ENCODE results near the gene PTS. TPM values are rescaled to one million over a fixed set of nuclear protein-coding genes. Genes with fewer than 3 reads are reported as not detected.

Gene PTS
- total RNA-seq (2011; cell fraction: chromatin; rRNA removed; ENCODE audit: low replicate concordance), result 29.6 and 90.6 TPM in 2 replicates
- 18.8 and 24.5 TPM in 2 replicates for total RNA-seq (2011; cell fraction: nucleolus; rRNA removed)
- total RNA-seq (2011; cell fraction: nucleoplasm; rRNA removed), result 44.4 and 73.2 TPM in 2 replicates
- 36.5 and 41.1 TPM in 2 replicates for total RNA-seq (2014; rRNA removed)
- 40.3 and 43.0 TPM in 2 replicates for total RNA-seq (2014; rRNA removed; fragmentation: Illumina TruSeq; extraction: Trizol)
- total RNA-seq (2015; rRNA removed; fragmentation: Illumina TruSeq; extraction: Trizol), result 28.8 and 31.6 TPM in 2 replicates
- 31.9 and 38.2 TPM in 2 replicates for total RNA-seq (2021)
- 30.3 and 42.1 TPM in 2 replicates for polyA plus RNA-seq (2011; rRNA removed)
- 11.6 and 22.2 TPM in 2 replicates for polyA plus RNA-seq (2011; cell fraction: cytosol; rRNA removed)
- 27.5 and 32.6 TPM in 2 replicates for polyA plus RNA-seq (2011; cell fraction: nucleus; rRNA removed)
- 18.6 and 33.9 TPM in 2 replicates for polyA plus RNA-seq (2012)
- polyA plus RNA-seq (2014; fragmentation: Illumina TruSeq; extraction: Trizol), result 27.1 and 29.8 TPM in 2 replicates
- polyA plus RNA-seq (2014; fragmentation: Nextera tagmentation; extraction: Ambion mirVana), result 10 to 100 TPM; 70.4 to 72.7 TPM
- 51.9 and 58.9 TPM in 2 replicates for polyA plus RNA-seq (2014; rRNA removed)
- polyA minus RNA-seq (2011; rRNA and poly(A)+ RNA removed), result 19.8 and 26.8 TPM in 2 replicates
- polyA minus RNA-seq (2011; cell fraction: cytosol; rRNA and poly(A)+ RNA removed), result 6.4 and 9.6 TPM in 2 replicates
- 14.0 and 19.3 TPM in 2 replicates for polyA minus RNA-seq (2011; cell fraction: nucleus; rRNA and poly(A)+ RNA removed)
- Bru-seq, nascent RNA, result percentile 92 among the genes with signal in this experiment
- BruChase-seq, experiment 1, labeled RNA remaining after a 2-hour chase, result percentile 85 among the genes with signal in this experiment
- percentile 84 among the genes with signal in this experiment for BruChase-seq, experiment 2, labeled RNA remaining after a 6-hour chase
- long read RNA-seq, experiment 1, transcript PTS-207 (5 exons, 846 nt), result minor isoform, 8 of 74 reads
- long read RNA-seq, experiment 1, transcript PTS-201 (6 exons, 935 nt), result major isoform, 52 of 74 reads
- long read RNA-seq, experiment 1, partial matches to known transcripts, result 2 of 74 reads
- long read RNA-seq, experiment 1, other reads (novel, unspliced or antisense), result 11 of 74 reads
- long read RNA-seq, experiment 2, transcript PTS-201 (6 exons, 935 nt), result major isoform, 12 of 25 reads
- long read RNA-seq, experiment 2, partial matches to known transcripts, result 2 of 25 reads
- long read RNA-seq, experiment 2, other reads (novel, unspliced or antisense), result 8 of 25 reads
- long read RNA-seq, experiment 3, transcript PTS-201 (6 exons, 935 nt), result major isoform, 38 of 46 reads
- long read RNA-seq, experiment 3, transcript PTS-207 (5 exons, 846 nt), result minor isoform, 5 of 46 reads
- long read RNA-seq, experiment 3, partial matches to known transcripts, result 0 of 46 reads
- long read RNA-seq, experiment 3, other reads (novel, unspliced or antisense), result 3 of 46 reads

GRCh38 chr11:112226062-112226830, at the start of gene PTS:
Gene PTS, plus strand, starts transcription at chr11:112226428. Its CDS starts 16 bp downstream, at chr11:112226444.
- ChIA-PET POLR2A (interaction anchor here (0.6 to 1.1 kb wide), 4 partner anchors 11 to 62 kb away, joined by 3 to 4 read pairs (median 3); no protein-coding TSS in a partner anchor), CTCF (ENCODE audit: low intra/inter-chr PET ratio) (interaction anchor here (1.5 kb wide), 1 partner anchor 52 kb away, joined by 3 read pairs; no protein-coding TSS in a partner anchor)
- in situ Hi-C loops (cut with MboI), result loop anchor here (10.0 kb wide), 2 partner anchors 329 to 621 kb away; partner anchors contain the start of gene SIK2
- WGBS (ENCODE audit: insufficient coverage, low coverage, missing lambda C conversion rate), result 1% methylated on average over 43 of the region's 70 CpGs
- peaks cover 26% of the 10 kb centered on the region for H3K79me2 ChIP-seq (ENCODE audit: control insufficient read depth, insufficient read depth, low read length)
- no peaks in the 10 kb centered on the region for H3K9me1 ChIP-seq (ENCODE audit: control insufficient read depth, insufficient read depth, low read length)
- peak within 1 kb of the TSS; percentile 91 for H3K4me2 ChIP-seq (ENCODE audit: insufficient read depth, low read length)
- peak; percentile 82 for FAIRE-seq
- H3K4me1 ChIP-seq (replicated peaks in 1 of 2; ENCODE audit: control insufficient read depth in 2 of 2, insufficient read depth in 2 of 2, low read length in 2 of 2), result peaks cover 5 to 8% of the 10 kb centered on the region in 2 experiments; a peak in 3 of 5 replicates
- intact Hi-C loops (cut with micrococcal nuclease), result loop anchor here (1.0 kb wide), 1 partner anchor 54 kb away; no protein-coding TSS in a partner anchor
- H3K27ac ChIP-seq (ENCODE audit: extremely low read depth, low read depth, low read length), result peak within 1 kb of the TSS; percentile 87
- no peaks in the 10 kb centered on the region for H4K20me1 ChIP-seq (replicated peaks; ENCODE audit: control insufficient read depth, insufficient read depth, low read length)
- H3K9me3 ChIP-seq (replicated peaks; ENCODE audit: control insufficient read depth, insufficient read depth, low read depth, low read length), result no peaks in the 10 kb centered on the region
- H3K4me3 ChIP-seq, result peak within 1 kb of the TSS; percentile 85
- no TSS peak for BruUV-seq (replicated peaks)
- H3K9ac ChIP-seq (ENCODE audit: insufficient read depth in 1 of 2, low read depth in 2 of 2, low read length in 2 of 2), result peak within 1 kb of the TSS; percentile 88 to 94
- peak within 1 kb of the TSS; percentile 99 for H2AFZ ChIP-seq (ENCODE audit: low read depth, low read length)
- H3K27me3 ChIP-seq (ENCODE audit: control insufficient read depth in 2 of 2, insufficient read depth in 2 of 2, low read length in 2 of 2), result no peaks in the 10 kb centered on the region
- DNase-seq (ENCODE audit: extremely low read depth in 1 of 4, low spot score in 3 of 4), result peak; percentile 94 to 96 (median 96)
- H3K36me3 ChIP-seq (ENCODE audit: control insufficient read depth, insufficient read depth, low read length), result peaks cover 33% of the 10 kb centered on the region
- peak; percentile 98 for ATAC-seq
- TF ChIP-seq ZNF717 (CRISPR knock-in tag; IDR thresholded peaks at IDR 0.05) (no peak), BHLHE40 (IDR thresholded peaks at IDR 0.05; ENCODE audit: low read length) (no peak; the same call in 1 of the 2 replicates), L3MBTL2 (IDR thresholded peaks at IDR 0.05) (peak; percentile 77), GABPB1 (CRISPR knock-in tag; IDR thresholded peaks at IDR 0.05) (peak; percentile 57; the same call in 1 of the 2 replicates), RNF2 (IDR thresholded peaks at IDR 0.05) (no peak), GABPA (tag; conservative IDR thresholded peaks at IDR 0.05; ENCODE audit: low read depth) (peak; percentile 78), CEBPG (CRISPR knock-in tag; IDR thresholded peaks at IDR 0.05) (0 out of 2 replicates have a peak, but pooled peaks have one; percentile 24), CEBPG (tag; conservative IDR thresholded peaks at IDR 0.05 in 1 of 2, IDR thresholded peaks at IDR 0.05 in 1 of 2) (no peak), RBFOX2 (IDR thresholded peaks at IDR 0.05; ENCODE audit: low read depth, low read length) (peak; percentile 91), PHB (CRISPR knock-in tag; IDR thresholded peaks at IDR 0.05) (no peak), KDM1A (IDR thresholded peaks at IDR 0.05) (peak; percentile 30 to 38; a peak in 2 of 4 replicates), FOSL1 (tag; conservative IDR thresholded peaks at IDR 0.05) (peak; percentile 56), ZKSCAN8 (CRISPR knock-in tag; IDR thresholded peaks at IDR 0.05) (no peak), POLR2G (IDR thresholded peaks at IDR 0.05; ENCODE audit: low read depth, low read length) (peak; percentile 94), ZNF274 (IDR thresholded peaks at IDR 0.05; ENCODE audit: borderline replicate concordance, low read depth, low read length) (no peak), CEBPB (tag; IDR thresholded peaks at IDR 0.05) (peak; percentile 11; the same call in 1 of the 2 replicates)

Data from K562 (cell line).